Fibroblast of skin of back (primary cell): ENCODE data around the gene PUSL1.
A peak's percentile ranks its signal among the peaks of the same experiment; 100 is the strongest.

Experiments
- DNase-seq: peaks from one replicate; pipeline ENCODE4 v3.0.0-alpha.2; 2013

Gene PUSL1

DNA sequence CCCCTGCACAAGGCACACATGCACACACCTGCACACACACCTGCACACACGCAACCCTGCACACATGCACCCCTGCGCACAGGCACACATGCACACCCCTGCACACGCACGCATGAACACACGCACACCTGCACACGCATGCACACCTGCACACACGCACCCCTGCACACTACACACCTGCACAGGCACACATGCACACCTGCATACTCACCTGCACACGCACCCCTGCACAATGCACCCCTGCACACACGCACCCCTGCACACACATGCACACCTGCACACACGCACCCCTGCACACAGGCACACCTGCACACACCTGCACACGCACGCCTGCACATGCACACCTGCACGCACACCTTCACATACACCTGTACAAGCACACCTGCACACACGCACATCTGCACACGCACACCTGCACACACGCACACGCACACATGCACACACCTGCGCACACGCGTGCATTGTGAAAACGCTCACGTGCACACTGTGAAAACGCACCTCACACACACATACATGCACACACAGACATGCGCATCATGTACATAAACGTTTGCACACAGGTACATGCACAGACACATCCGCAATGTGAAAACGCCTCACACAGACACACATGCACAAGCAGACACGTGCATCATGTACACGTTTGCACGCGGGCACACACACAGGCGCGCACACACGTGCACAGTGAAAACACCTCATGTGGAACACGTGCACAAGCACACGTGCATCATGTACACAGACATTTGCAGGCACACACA, 32.6 kb downstream of the PUSL1 start:
- DNase-seq = no peak

GRCh38 chr1:1341549-1342021, 33.2 kb downstream of the PUSL1 start:
- no peak for DNase-seq

DNA sequence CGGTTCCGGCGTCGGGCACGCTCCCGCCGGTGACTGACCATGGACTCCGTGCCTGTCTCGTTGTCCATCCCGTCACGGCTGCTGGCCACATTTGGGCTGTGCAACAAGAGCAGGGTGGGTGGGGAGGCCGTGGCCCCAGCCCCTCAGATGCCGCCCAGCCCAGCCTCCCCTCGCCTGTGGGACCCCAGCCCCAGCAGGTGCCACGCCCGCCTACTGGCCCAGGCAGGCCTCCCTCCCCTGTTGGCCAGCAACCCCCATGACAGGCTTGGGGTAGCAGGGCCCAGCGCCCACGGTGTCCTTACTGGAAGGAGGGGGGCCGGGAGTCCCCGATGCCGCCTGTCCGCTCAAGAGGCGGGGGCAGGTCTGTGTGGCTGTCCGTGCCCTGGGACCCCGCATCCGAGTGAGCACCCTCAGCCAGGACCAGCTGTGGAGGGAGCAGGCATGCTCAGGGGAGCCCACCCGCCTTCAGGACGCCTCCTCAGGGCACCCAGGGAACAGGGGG, 33.7 kb downstream of the PUSL1 start:
- no peak for DNase-seq

DNA sequence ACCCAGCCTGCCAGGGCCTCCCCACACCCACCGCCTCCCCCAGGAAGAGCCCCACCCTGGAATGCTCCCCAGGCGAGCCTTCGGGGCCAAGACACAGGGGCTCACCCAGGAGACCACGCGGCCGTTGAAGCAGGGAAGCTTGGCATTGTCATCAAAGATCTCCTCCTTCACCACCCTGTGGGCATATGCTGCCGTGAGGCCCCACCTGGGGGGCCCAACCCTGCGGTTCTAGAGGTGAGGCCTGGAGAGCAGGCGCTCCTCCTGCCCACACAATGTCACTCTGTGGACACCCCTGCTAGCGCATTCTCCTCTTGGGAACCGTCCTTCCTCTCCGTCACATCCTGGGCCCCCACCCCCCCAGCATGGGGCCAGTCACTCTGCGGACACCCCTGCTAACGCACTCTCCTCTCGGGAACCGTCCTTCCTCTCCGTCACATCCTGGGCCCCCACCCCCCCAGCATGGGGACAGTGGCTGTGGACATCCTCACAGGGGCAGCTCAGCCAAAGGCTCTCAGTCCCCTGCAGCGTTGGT, 34.3 kb downstream of the PUSL1 start:
- DNase-seq = no peak

GRCh38 chr1:1343811-1344421, 35.5 kb downstream of the PUSL1 start:
- DNase-seq = no peak

DNA sequence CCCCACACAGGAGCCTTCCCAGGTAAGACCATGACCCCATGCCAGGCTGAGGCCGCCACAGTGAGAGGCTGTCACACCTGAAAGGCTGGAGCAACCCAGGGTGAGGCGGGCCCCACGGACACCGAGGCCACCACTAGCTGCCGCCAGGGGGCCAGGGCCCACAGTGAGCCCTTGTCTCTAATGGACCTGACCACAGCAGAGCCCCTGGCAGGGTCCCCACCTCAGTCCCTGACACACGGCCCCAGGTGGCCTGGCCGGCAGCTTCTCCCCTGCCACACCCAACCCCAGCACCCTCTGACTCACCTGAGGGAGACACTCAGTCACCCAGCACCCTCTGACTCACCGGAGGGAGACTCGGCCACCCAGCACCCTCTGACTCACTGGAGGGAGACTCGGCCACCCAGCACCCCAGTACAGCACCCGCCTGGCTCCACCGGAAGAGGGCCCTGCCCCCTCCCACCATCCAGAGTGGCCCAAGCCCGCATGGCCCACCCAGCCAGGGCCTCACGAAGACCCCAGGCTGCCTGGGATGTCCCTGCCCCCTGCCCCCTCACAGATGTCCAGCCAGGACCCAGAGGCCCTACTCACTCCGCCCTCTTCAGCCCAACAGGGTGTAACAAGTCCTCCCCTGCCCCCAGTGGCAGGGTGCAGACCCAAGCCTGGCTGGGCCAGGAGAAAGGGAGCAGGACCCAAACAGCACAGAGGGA, 36.4 kb downstream of the PUSL1 start:
- peak; percentile 81 for DNase-seq

DNA sequence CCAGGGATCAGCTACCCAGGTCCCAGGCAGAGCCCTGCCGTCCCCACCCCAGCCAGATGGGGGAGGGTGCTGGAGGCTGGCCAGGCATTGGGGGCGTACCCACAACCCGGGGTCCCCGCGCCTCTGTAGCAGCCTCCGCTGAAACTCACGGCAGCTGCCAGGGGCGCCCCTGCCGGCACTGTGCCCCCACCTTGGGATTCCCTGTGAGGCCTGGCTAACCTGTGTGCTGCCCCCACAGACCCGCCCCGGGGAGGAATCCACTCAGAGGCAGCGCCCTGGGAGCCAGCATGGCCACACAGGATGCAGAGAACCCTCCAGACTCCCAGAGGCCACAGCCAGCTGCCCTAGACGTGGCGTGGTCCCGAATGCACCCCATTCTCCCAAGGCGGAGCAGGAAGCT, 37.0 kb downstream of the PUSL1 start:
- DNase-seq = no peak

- DNase-seq = no peak
Observed at GRCh38 chr1:1345860-1346500, 37.6 kb downstream of the PUSL1 start.

- no peak for DNase-seq
Observed at GRCh38 chr1:1346501-1346890, 38.1 kb downstream of the PUSL1 start.

GRCh38 chr1:1347026-1347595, 38.7 kb downstream of the PUSL1 start:
- no peak for DNase-seq

DNA sequence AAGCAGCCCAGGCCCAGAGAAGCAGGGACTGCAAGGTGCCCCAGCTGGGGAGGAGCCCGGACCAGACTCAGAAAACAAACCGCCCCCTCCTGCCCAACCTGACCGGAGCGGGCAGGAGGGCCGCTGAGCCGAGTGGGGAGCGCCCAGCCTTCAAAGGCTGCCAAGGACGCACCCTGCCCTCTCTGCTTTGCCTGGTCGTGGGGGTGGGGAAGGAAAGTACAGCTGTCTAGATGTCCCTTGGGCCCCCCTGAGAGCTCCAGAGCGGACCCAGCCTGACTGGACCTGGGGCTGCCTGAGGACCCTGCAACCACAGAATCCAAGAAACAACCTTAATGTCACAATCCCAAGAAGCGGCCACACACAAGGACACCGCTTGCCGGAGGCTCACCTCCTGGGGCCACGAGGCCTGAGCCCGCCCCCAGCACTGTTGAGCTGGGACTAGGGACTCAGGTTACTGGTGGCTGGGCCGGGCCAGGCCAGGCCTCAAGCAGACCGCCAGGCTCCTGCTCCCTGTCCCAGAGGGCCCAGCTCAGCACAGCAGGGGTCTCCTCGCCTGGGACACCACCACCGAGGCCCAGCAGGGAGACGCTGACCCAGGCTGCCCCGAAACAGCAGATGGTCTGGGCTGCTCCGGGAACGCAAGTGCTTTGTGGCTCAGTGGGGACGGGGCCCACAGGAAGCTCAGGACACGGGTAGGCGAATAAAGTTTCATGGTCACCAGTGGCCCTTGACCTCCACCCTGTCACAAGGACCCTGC, 39.4 kb downstream of the PUSL1 start:
- no peak for DNase-seq

DNA sequence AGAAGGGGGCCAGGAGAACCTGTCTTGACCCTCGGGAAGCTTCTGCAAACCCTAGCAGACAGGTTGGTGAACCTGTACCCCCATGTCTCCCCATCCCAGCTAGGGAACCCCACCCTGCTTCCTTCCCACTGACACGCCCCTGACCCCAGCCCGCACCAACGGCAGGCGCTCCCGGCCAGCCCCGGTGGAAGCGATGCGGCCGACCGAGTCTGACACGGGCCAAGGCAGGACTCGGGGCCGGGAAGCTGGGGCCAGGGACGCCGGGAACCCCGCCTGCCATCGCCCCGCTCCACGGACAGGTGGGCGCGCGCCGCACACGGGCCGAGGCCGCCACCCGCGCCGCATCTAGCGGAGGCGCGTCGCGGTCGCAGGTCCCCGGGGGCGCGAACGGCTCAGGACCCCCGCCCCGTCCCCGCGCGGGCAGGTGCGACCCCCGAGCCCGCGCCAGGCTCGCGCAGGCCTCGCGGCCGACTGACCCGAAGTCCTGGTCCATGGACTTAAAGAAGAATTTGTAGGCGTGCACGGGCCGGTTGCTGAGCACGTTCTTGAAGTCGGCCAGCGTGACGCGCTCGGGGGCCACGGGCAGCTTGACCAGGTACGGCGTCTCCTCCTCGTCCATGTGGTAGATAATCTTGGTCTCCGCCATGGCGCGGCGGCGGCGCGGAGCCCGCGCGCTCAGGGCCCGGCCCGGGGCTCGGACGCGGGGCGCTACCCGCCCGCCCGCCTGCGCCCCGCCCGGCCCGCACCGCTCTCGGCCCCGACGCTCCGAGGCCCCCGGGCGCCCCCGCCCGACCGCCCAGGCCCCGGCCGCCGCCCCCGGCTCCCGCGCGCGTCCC, 40.2 kb downstream of the PUSL1 start:
- no peak for DNase-seq

DNA sequence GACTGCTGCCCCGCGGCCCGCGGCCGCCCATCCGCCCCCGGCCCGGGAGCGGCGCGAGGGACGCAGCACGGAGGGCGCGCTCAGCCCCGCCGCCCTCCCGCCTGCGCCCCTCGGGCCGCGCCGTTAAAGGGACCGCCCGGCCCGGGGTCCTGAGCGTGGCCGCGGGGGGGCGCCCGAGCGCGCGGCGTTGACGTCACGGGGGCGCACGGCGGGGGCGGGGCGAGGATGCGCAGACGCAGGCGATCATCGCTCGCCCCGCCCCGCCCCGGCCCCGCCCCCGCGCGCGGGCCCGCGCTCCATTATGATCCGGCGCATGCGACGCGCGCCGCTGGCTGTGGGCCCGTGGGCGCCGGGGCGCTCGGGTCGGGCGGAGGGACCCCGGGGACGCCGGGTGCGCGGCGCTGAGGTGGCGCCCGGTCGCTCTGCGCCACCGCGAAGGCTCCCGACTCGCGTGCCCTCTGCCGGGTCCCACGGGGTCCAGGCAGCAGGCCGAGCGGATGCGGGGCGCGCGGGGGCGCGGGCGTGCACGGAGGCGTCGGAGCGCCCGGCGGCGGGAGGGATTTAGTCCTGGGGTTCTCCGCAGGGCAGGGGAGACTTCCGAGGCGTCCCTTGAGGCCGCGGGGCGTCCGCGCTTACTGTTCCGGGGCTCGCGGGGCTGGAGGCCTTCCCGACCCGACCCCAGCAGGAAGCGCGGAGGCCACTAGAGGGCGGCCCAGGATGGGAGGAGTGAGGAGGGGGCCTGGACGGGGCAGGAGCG, 41.0 kb downstream of the PUSL1 start, which contains the start of gene DVL1:
Gene DVL1 (minus strand): TSS at position 163 of the 757 bp plus-strand sequence. CDS start 353 bp downstream, outside the sequence.
- DNase-seq = peak; percentile 70

DNA sequence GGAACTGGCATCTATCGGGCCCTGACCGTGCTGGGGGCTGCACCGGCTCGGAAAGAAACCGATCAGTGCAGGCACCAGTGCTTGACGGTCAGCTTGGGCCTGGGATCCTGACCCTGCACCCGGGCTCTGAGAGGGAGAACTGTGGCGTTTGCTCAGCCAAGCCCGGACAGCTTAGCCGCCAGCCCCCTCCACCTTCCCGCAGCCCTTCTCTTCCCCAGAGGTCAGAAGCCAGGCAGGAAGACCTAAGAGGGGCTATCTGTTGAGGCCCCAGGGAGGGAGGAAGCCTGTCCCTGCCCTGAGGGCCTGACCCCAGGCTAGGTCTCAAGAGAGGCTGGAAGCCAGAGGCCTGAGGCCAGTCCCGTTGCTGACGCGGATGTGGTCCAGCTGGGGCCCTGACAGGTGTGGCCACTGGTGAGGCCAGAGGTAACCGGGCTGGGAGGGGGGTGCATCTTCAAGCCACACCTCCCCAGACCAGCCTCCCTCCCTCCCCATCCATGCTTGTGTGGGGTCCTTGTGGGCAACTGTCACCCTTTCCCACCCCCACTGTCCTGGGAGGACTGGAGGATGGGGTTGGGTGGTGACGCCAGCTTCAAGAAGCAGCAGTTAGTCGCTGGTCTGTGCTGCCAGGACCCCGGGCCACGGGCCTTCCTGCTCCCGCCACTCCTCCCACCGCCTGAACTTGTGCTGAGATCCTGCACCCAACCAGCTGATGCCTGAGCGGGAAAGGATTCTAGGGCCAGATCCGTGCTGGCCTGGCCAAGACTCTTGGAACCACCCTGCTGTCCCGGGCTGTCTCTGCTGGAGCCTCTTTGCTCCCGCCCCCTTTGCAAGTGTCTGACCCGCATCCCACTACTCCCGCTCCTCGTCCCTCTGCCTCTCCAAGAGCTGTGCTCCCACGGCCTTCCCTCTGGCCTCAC, 43.4 kb downstream of the PUSL1 start:
- peak; percentile 43 for DNase-seq

- no peak for DNase-seq
Observed at GRCh38 chr1:1352786-1353388, 44.5 kb downstream of the PUSL1 start.

DNA sequence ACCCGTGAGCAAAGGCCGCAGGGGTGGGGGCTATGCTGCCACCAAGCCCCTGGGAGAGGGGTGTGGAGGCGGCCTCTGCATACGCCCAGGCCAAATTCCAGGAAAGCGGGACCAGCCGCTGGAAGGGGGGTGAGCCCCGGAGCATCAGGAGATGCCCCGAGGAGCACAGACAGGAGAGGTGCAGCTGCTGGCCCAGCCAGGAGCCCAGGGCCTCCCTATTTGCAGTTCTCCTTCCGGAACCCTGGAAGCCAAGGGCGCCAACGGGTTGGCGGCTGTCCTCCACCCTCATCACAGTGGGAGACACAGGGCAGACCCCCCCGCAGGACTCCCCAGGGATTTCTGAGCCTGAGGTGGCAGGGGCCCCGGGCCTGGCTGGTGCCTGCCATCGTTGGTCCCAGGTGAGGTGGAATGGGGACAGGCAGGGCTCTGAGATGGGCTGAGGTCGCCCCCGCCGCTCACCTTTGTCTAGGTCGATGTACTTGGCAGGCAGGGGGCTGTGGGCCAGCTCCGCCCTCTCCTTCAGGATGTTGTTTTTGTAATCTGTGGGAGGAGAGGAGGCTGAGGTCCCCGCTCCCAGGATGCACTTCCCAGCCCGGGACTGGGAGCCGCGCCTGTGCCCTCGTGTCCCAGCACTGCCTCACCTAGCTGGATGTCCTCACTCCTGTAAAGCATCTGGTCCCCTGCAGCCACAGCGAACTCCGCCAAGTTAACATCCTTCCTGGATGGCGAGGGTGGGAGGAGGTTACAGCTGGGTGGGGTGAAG, 45.2 kb downstream of the PUSL1 start:
- DNase-seq = no peak
